IMR-90 (cell line): ENCODE measurements around the gene ELMO1. TPM values are rescaled to one million over a fixed set of nuclear protein-coding genes. Genes with fewer than 3 reads are reported as not detected.

Experiments
- ATAC-seq: fragments of 200-7000 bp; cut with Tn5 transposase; 2 replicates; pipeline ENCODE4 v1.9.1; 2020; ENCODE audit warnings: low read depth, mild to moderate bottlenecking, moderate library complexity
- BruUV-seq: library from RNA; stranded (reverse); fragments of 400-500 nt; replicated peaks from 2 replicates; lab custom pipeline; 2021; lab: Mats Ljungman, UMichigan
- CTCF ChIA-PET: fragments of 300-600 bp; formaldehyde crosslinking; extraction: SDS; loops from one replicate; lab custom pipeline; 2021; ENCODE audit warnings: antibody characterized with exemption; lab: Yijun Ruan, JAX
- POLR2A ChIA-PET: fragments of 300-600 bp; sonication (Branson Sonifier 250); formaldehyde crosslinking; loops from one replicate; lab custom pipeline; 2022; ENCODE audit warnings: antibody characterized with exemption; ENCODE audit not compliant: unreplicated experiment; lab: Charles Lee
- DNase-seq: peaks from one replicate; pipeline ENCODE4 v3.0.0; 2013
- H2AFZ ChIP-seq: replicated peaks from 2 replicates; pipeline ENCODE3; 2013; ENCODE audit warnings: low read length, mild to moderate bottlenecking; ENCODE audit not compliant: poor library complexity
- H2AK5ac ChIP-seq: 2 replicates; pipeline ENCODE4 v1.6.1; 2013; ENCODE audit warnings: low read depth, low read length, inconsistent platforms
- H2AK9ac ChIP-seq: replicated peaks from 2 replicates; pipeline ENCODE3; 2013; ENCODE audit warnings: mild to moderate bottlenecking, low read depth, low read length, moderate library complexity; ENCODE audit not compliant: poor library complexity
- H2BK120ac ChIP-seq: 2 replicates; pipeline ENCODE4 v1.6.1; 2013; ENCODE audit warnings: low read depth, low read length, inconsistent platforms
- H2BK15ac ChIP-seq: 3 replicates; pipeline ENCODE4 v1.6.1; 2013; ENCODE audit warnings: low read depth, low read length, inconsistent platforms
- H2BK20ac ChIP-seq: 2 replicates; pipeline ENCODE4 v1.6.1; 2013; ENCODE audit warnings: low read depth, mild to moderate bottlenecking, inconsistent platforms, low read length, moderate library complexity
- H2BK5ac ChIP-seq: 2 replicates; pipeline ENCODE4 v1.6.1; 2013; ENCODE audit warnings: mild to moderate bottlenecking, low read depth, low read length, inconsistent platforms; ENCODE audit not compliant: poor library complexity, severe bottlenecking
- H3K14ac ChIP-seq: replicated peaks from 2 replicates; pipeline ENCODE4 v1.6.1; 2013; ENCODE audit warnings: low read depth, low read length, inconsistent platforms
- H3K18ac ChIP-seq: 2 replicates; pipeline ENCODE4 v1.6.1; 2013; ENCODE audit warnings: low read depth, low read length, control low read depth
- H3K23ac ChIP-seq: 2 replicates; pipeline ENCODE4 v1.6.1; 2013; ENCODE audit warnings: low read depth, low read length, inconsistent platforms
- H3K27ac ChIP-seq: 2 replicates; pipeline ENCODE4 v1.5.1; 2013; ENCODE audit warnings: mild to moderate bottlenecking, control low read depth, low read length; ENCODE audit not compliant: insufficient read depth
- H3K27me3 ChIP-seq: 2 replicates; pipeline ENCODE4 v1.6.1; 2013; ENCODE audit warnings: low read length; ENCODE audit not compliant: control insufficient read depth, insufficient read depth
- H3K36me3 ChIP-seq: 2 replicates; pipeline ENCODE4 v1.6.1; 2013; ENCODE audit warnings: low read length, mixed read lengths; ENCODE audit not compliant: control insufficient read depth, insufficient read depth
- H3K4ac ChIP-seq: 2 replicates; pipeline ENCODE4 v1.6.1; 2013; ENCODE audit warnings: low read depth, low read length, inconsistent platforms
- H3K4me1 ChIP-seq: 2 replicates; pipeline ENCODE4 v1.6.1; 2013; ENCODE audit warnings: low read length, mixed read lengths; ENCODE audit not compliant: control insufficient read depth, insufficient read depth
- H3K4me2 ChIP-seq: 2 replicates; pipeline ENCODE4 v1.6.1; 2013; ENCODE audit warnings: low read depth, mild to moderate bottlenecking, control low read depth, low read length, moderate library complexity
- H3K4me3 ChIP-seq: 2 replicates; pipeline ENCODE4 v1.5.1; 2013; ENCODE audit warnings: low read depth, mild to moderate bottlenecking, control low read depth, low read length, moderate library complexity; ENCODE audit not compliant: insufficient read depth
- H3K56ac ChIP-seq: 2 replicates; pipeline ENCODE4 v1.6.1; 2013; ENCODE audit warnings: low read length, inconsistent platforms; ENCODE audit not compliant: insufficient read depth; ENCODE audit errors: extremely low read depth
- H3K79me1 ChIP-seq, 2 experiments: 2 replicates each; pipeline ENCODE4 v1.6.1; 2013; ENCODE audit warnings: low read length in 2 of 2, inconsistent platforms in 1 of 2, low read depth in 1 of 2
- H3K9ac ChIP-seq: 2 replicates; pipeline ENCODE4 v1.6.1; 2013; ENCODE audit warnings: low read depth, low read length, control low read depth
- H3K9me1 ChIP-seq: 2 replicates; pipeline ENCODE4 v1.6.1; 2013; ENCODE audit warnings: low read length, inconsistent platforms; ENCODE audit not compliant: insufficient read depth
- H3K9me3 ChIP-seq: 2 replicates; pipeline ENCODE4 v1.6.1; 2013; ENCODE audit warnings: low read length; ENCODE audit not compliant: control insufficient read depth, insufficient read depth
- H4K20me1 ChIP-seq: 2 replicates; pipeline ENCODE4 v1.6.1; 2013; ENCODE audit warnings: low read length, inconsistent platforms; ENCODE audit not compliant: insufficient read depth
- H4K5ac ChIP-seq: 2 replicates; pipeline ENCODE4 v1.6.1; 2013; ENCODE audit warnings: mild to moderate bottlenecking, low read depth, low read length, control low read depth
- H4K8ac ChIP-seq, 2 experiments: 2 replicates each; pipeline ENCODE4 v1.6.1; 2013; ENCODE audit warnings: low read depth in 2 of 2, low read length in 2 of 2, control low read depth in 1 of 2, inconsistent platforms in 1 of 2
- H4K91ac ChIP-seq: 2 replicates; pipeline ENCODE4 v1.6.1; 2013; ENCODE audit warnings: low read depth, low read length, inconsistent platforms; ENCODE audit not compliant: insufficient read depth
- BHLHE40 ChIP-seq: fragments of 150-350 bp; IDR thresholded peaks from 2 replicates; pipeline ENCODE4 v1.6.1; 2016; ENCODE audit warnings: mild to moderate bottlenecking, low read depth, low read length
- CEBPB ChIP-seq: IDR thresholded peaks from 2 replicates; pipeline ENCODE4 v1.6.1; 2012; ENCODE audit warnings: low read depth, low read length, improper control_type of control experiment
- CHD1 ChIP-seq: IDR thresholded peaks from 2 replicates; pipeline ENCODE4 v1.6.1; 2012; ENCODE audit warnings: low read depth, low read length, improper control_type of control experiment
- CTCF ChIP-seq: conservative IDR thresholded peaks from 2 replicates; pipeline ENCODE4 v1.5.1; 2012; ENCODE audit warnings: mild to moderate bottlenecking, low read depth, low read length, improper control_type of control experiment
- ELK1 ChIP-seq: fragments of 150-350 bp; IDR thresholded peaks from 2 replicates; pipeline ENCODE4 v1.6.1; 2016; ENCODE audit warnings: low read depth, mild to moderate bottlenecking, low read length, moderate library complexity, borderline replicate concordance
- FOS ChIP-seq: fragments of 150-350 bp; IDR thresholded peaks from 2 replicates; pipeline ENCODE4 v1.6.1; 2016; ENCODE audit warnings: low read depth, low read length
- MAFK ChIP-seq: IDR thresholded peaks from 2 replicates; pipeline ENCODE4 v1.6.1; 2012; ENCODE audit warnings: low read depth, low read length, improper control_type of control experiment
- MAZ ChIP-seq: IDR thresholded peaks from 2 replicates; pipeline ENCODE4 v1.6.1; 2012; ENCODE audit warnings: low read depth, mild to moderate bottlenecking, low read length, improper control_type of control experiment, moderate library complexity, borderline replicate concordance
- MXI1 ChIP-seq: IDR thresholded peaks from 2 replicates; pipeline ENCODE4 v1.6.1; 2012; ENCODE audit warnings: low read depth, mild to moderate bottlenecking, low read length, moderate library complexity, borderline replicate concordance
- NFE2L2 ChIP-seq: fragments of 150-350 bp; IDR thresholded peaks from 2 replicates; pipeline ENCODE4 v1.6.1; 2016; ENCODE audit warnings: low read depth, mild to moderate bottlenecking, low read length
- POLR2A ChIP-seq: IDR thresholded peaks from 2 replicates; pipeline ENCODE4 v1.6.1; 2012; ENCODE audit warnings: mild to moderate bottlenecking, low read depth, low read length
- RAD21 ChIP-seq: IDR thresholded peaks from 2 replicates; pipeline ENCODE4 v1.6.1; 2012; ENCODE audit warnings: low read length, improper control_type of control experiment
- RCOR1 ChIP-seq: IDR thresholded peaks from 2 replicates; pipeline ENCODE4 v1.6.1; 2012; ENCODE audit warnings: mild to moderate bottlenecking, low read length, improper control_type of control experiment; ENCODE audit not compliant: insufficient replicate concordance
- RFX5 ChIP-seq: IDR thresholded peaks from 2 replicates; pipeline ENCODE4 v1.8.0; 2012; ENCODE audit warnings: low read depth, mild to moderate bottlenecking, low read length, moderate library complexity
- SMC3 ChIP-seq: fragments of 150-350 bp; IDR thresholded peaks from 2 replicates; pipeline ENCODE4 v1.6.1; 2016; ENCODE audit warnings: low read depth, mild to moderate bottlenecking, antibody characterized with exemption, low read length, moderate library complexity
- USF2 ChIP-seq: fragments of 150-350 bp; IDR thresholded peaks from 2 replicates; pipeline ENCODE4 v1.6.1; 2017; ENCODE audit warnings: mild to moderate bottlenecking, antibody characterized with exemption, low read length, low read depth
- whole genome bisulfite sequencing, 2 experiments: methylation state at CpG; one replicate each; pipeline versions ENCODE4 v1.1.5 to v1.1.7; 2013; ENCODE audit warnings: missing lambda C conversion rate in 2 of 2; ENCODE audit not compliant: insufficient read length in 1 of 2; ENCODE audit errors: extremely low coverage in 2 of 2; 5-methylcytosine and 5-hydroxymethylcytosine counted together
- dilution Hi-C: fragments of 300-500 bp; cut with HindIII; formaldehyde crosslinking; loops from one replicate; pipeline ENCODE4 v1.14.3; 2018; ENCODE audit warnings: low sequenced_read_pairs; ENCODE audit not compliant: unreplicated experiment
- in situ Hi-C: fragments of 300-500 bp; cut with MboI; formaldehyde crosslinking; loops from 3 replicates; pipeline ENCODE4 v1.14.3; 2019; ENCODE audit warnings: low sequenced_read_pairs, inconsistent platforms, mixed read lengths
- intact Hi-C: fragments of 100-400 bp; cut with micrococcal nuclease; formaldehyde crosslinking; loops from 2 replicates; pipeline ENCODE4 v1.10.0; 2022
- polyA plus RNA-seq, 3 experiments: library from polyadenylated mRNA; depleted of rRNA; stranded (reverse); fragments of >200 nt; gene quantifications; 2 replicates each; pipeline ENCODE4 v1.2.3, GENCODE V29; 2012; ENCODE audit warnings: low replicate concordance in 1 of 3
- total RNA-seq: library from RNA; depleted of rRNA; stranded (reverse); fragments of >200 nt; gene quantifications from 2 replicates; pipeline ENCODE4 v1.2.3, GENCODE V29; 2012

ELMO1 gene
- total and polyA plus RNA-seq, 2 of the 4 experiments (the other 2 are of a cell fraction), result 0.03 TPM; not detected in 1

GRCh38 chr7:37333075-37333474 lies 115.6 kb downstream of the ELMO1 start:
- H3K4me3 ChIP-seq, result no peak overlapping the region
- H2BK5ac ChIP-seq, result no peak overlapping the region
- no peaks in the 10 kb centered on the region for H4K20me1 ChIP-seq
- H2BK20ac ChIP-seq, result no peak overlapping the region
- no peaks in the 10 kb centered on the region for H3K27me3 ChIP-seq
- dilution Hi-C loops (no loop called here), in situ Hi-C loops (no loop called here), intact Hi-C loops (no loop called here)
- no peak overlapping the region for H2BK120ac ChIP-seq
- TF ChIP-seq BHLHE40 (no peak), MAZ (no peak), ELK1 (no peak), RFX5 (no peak), SMC3 (no peak), POLR2A (no peak), CEBPB (no peak), CHD1 (no peak), USF2 (no peak), RAD21 (no peak), MXI1 (no peak), FOS (no peak), NFE2L2 (no peak), MAFK (no peak), CTCF (no peak), RCOR1 (no peak)
- H4K8ac ChIP-seq, result no peak overlapping the region
- no peak overlapping the region for H2BK15ac ChIP-seq
- DNase-seq (no peak), ATAC-seq (no peak)
- no peaks in the 10 kb centered on the region for H3K79me1 ChIP-seq
- peaks cover 27% of the 10 kb centered on the region for H3K9me3 ChIP-seq
- H3K27ac ChIP-seq, result no peak overlapping the region
- no peak overlapping the region for H4K5ac ChIP-seq
- H3K9me1 ChIP-seq, result no peaks in the 10 kb centered on the region
- no TSS peak for BruUV-seq
- H3K56ac ChIP-seq, result no peak overlapping the region
- no peak overlapping the region for H2AFZ ChIP-seq
- no peak overlapping the region for H3K4ac ChIP-seq
- H4K91ac ChIP-seq, result no peak overlapping the region
- no peaks in the 10 kb centered on the region for H3K4me1 ChIP-seq
- WGBS, 2 experiments, result no CpG with 5 or more reads among the region's 1 CpG
- H2AK9ac ChIP-seq, result no peak overlapping the region
- no peak overlapping the region for H3K4me2 ChIP-seq
- no peak overlapping the region for H3K14ac ChIP-seq
- no peak overlapping the region for H3K23ac ChIP-seq
- POLR2A ChIA-PET, result no interaction called here
- no peak overlapping the region for H2AK5ac ChIP-seq
- CTCF ChIA-PET, result no interaction called here
- H3K36me3 ChIP-seq, result no peaks in the 10 kb centered on the region
- no peak overlapping the region for H3K18ac ChIP-seq
- no peak overlapping the region for H3K9ac ChIP-seq
